Activated CD8-positive, alpha-beta T cell treated with anti-CD3 and anti-CD28 coated beads for 36 hours (primary cell): Measurements from ENCODE around the gene HBZ. TPM values are rescaled to one million over a fixed set of nuclear protein-coding genes. Genes with fewer than 3 reads are reported as not detected.

Experiments used
- ATAC-seq: fragments of 200-7000 bp; cut with Tn5 transposase; one replicate; pipeline ENCODE4 v1.10.0; 2021; ENCODE audit warnings: mild to moderate bottlenecking, moderate library complexity
- CTCF ChIA-PET: fragments of 350-600 bp; sonication (Branson Sonifier 250); formaldehyde crosslinking; loops from one replicate; lab custom pipeline; 2021; ENCODE audit warnings: antibody characterized with exemption; lab: Charles Lee
- POLR2A ChIA-PET: fragments of 350-600 bp; sonication (Branson Sonifier 250); formaldehyde crosslinking; loops from one replicate; lab custom pipeline; 2021; ENCODE audit warnings: antibody characterized with exemption; lab: Charles Lee
- DNase-seq: peaks from one replicate; pipeline ENCODE4 v3.0.0-alpha.2; 2020
- H3K27ac Mint-ChIP-seq: one replicate; pipeline ENCODE4 v1.8.0; 2021; ENCODE audit warnings: mild to moderate bottlenecking, mixed read lengths
- H3K27me3 Mint-ChIP-seq: one replicate; pipeline ENCODE4 v1.8.0; 2021; ENCODE audit warnings: mixed read lengths
- H3K36me3 Mint-ChIP-seq: one replicate; pipeline ENCODE4 v1.8.0; 2021; ENCODE audit warnings: low read depth, mixed read lengths
- H3K4me1 Mint-ChIP-seq: one replicate; pipeline ENCODE4 v1.8.0; 2021; ENCODE audit warnings: low read depth, mixed read lengths
- H3K4me3 Mint-ChIP-seq: one replicate; pipeline ENCODE4 v1.8.0; 2021; ENCODE audit warnings: mild to moderate bottlenecking, moderate library complexity, mixed read lengths
- H3K9me3 Mint-ChIP-seq: one replicate; pipeline ENCODE4 v1.8.0; 2021; ENCODE audit warnings: mixed read lengths
- CTCF ChIP-seq: fragments of 200-600 bp; IDR thresholded peaks from one replicate; pipeline ENCODE4 v1.8.0; 2022; ENCODE audit warnings: antibody characterized with exemption, mild to moderate bottlenecking
- intact Hi-C: fragments of 100-400 bp; cut with micrococcal nuclease; formaldehyde crosslinking; loops from one replicate; pipeline ENCODE4 v1.10.0; 2022
- total RNA-seq, 2 experiments: library from RNA; stranded (reverse); gene quantifications; one replicate each; pipeline ENCODE4 v1.2.3, GENCODE V29; 2021

The HBZ gene
- total RNA-seq, 2 experiments from 2014 or later: not detected

GRCh38 chr16:117379-118365 is 34.8 kb upstream of the HBZ start:
- ATAC-seq (peak; percentile 87), DNase-seq (peak; percentile 72)
- TF ChIP-seq CTCF: peak; percentile 74
- no peak overlapping the region for H3K27ac Mint-ChIP-seq
- intact Hi-C loops: no loop called here
- H3K4me1 Mint-ChIP-seq: peaks cover 8% of the 10 kb centered on the region
- no peaks in the 10 kb centered on the region for H3K27me3 Mint-ChIP-seq
- H3K9me3 Mint-ChIP-seq: no peaks in the 10 kb centered on the region
- H3K36me3 Mint-ChIP-seq: peaks cover 15% of the 10 kb centered on the region
- ChIA-PET POLR2A (interaction anchor here (0.5 kb wide), 1 partner anchor 244 kb away, joined by 3 read pairs; no protein-coding TSS in a partner anchor), CTCF (interaction anchor here (0.7 to 4.9 kb wide), 23 partner anchors 10 to 244 kb away, joined by 3 to 49 read pairs (median 4); partner anchors contain the start of genes HBQ1 and MPG)
- H3K4me3 Mint-ChIP-seq: no peak overlapping the region

GRCh38 chr16:118857-119256 is 33.6 kb upstream of the HBZ start:
- Mint-ChIP-seq H3K36me3 (peaks cover 10% of the 10 kb centered on the region), H3K4me3 (no peak overlapping the region), H3K27me3 (no peaks in the 10 kb centered on the region), H3K27ac (no peak overlapping the region), H3K9me3 (no peaks in the 10 kb centered on the region), H3K4me1 (peaks cover under 1% of the 10 kb centered on the region)
- TF ChIP-seq CTCF: no peak
- ATAC-seq (no peak), DNase-seq (no peak)
- CTCF ChIA-PET: interaction anchor here (1.1 to 4.9 kb wide), 8 partner anchors 13 to 243 kb away, joined by 3 to 49 read pairs (median 10); partner anchors contain the start of gene HBQ1
- intact Hi-C loops: no loop called here
- POLR2A ChIA-PET: no interaction called here

- intact Hi-C loops: no loop called here
- Mint-ChIP-seq H3K27ac (no peak overlapping the region), H3K4me3 (no peak overlapping the region), H3K27me3 (no peaks in the 10 kb centered on the region), H3K9me3 (no peaks in the 10 kb centered on the region), H3K36me3 (peaks cover 11% of the 10 kb centered on the region), H3K4me1 (no peaks in the 10 kb centered on the region)
- ChIA-PET CTCF (interaction anchor here (1.2 to 4.9 kb wide), 4 partner anchors 13 to 243 kb away, joined by 3 to 49 read pairs (median 10); no protein-coding TSS in a partner anchor), POLR2A (interaction anchor here (1.3 kb wide), 1 partner anchor 62 kb away, joined by 5 read pairs; no protein-coding TSS in a partner anchor)
- DNase-seq (no peak), ATAC-seq (no peak)
- TF ChIP-seq CTCF: no peak
Observed at GRCh38 chr16:119295-119694, 33.1 kb upstream of the HBZ start.

GRCh38 chr16:119835-120491 is 32.5 kb upstream of the HBZ start:
- no peaks in the 10 kb centered on the region for H3K4me1 Mint-ChIP-seq
- peaks cover 11% of the 10 kb centered on the region for H3K36me3 Mint-ChIP-seq
- intact Hi-C loops: no loop called here
- ChIA-PET POLR2A (interaction anchor here (1.3 kb wide), 1 partner anchor 62 kb away, joined by 5 read pairs; no protein-coding TSS in a partner anchor), CTCF (interaction anchor here (1.2 to 4.9 kb wide), 3 partner anchors 14 to 54 kb away, joined by 3 to 49 read pairs (median 8); no protein-coding TSS in a partner anchor)
- no peaks in the 10 kb centered on the region for H3K27me3 Mint-ChIP-seq
- no peaks in the 10 kb centered on the region for H3K9me3 Mint-ChIP-seq
- ATAC-seq: no peak
- H3K27ac Mint-ChIP-seq: no peak overlapping the region
- no peak for DNase-seq
- no peak for TF ChIP-seq CTCF
- H3K4me3 Mint-ChIP-seq: no peak overlapping the region
